Kidney (tissue), 14 donors: ENCODE results near the gene ENAM. TPM values are rescaled to one million over a fixed set of nuclear protein-coding genes. Genes with fewer than 3 reads are reported as not detected.

Experiments
- DNase-seq, 5 donors: peaks; one replicate each; pipeline ENCODE4 v3.0.0-alpha.2; 2013 to 2020
- FAIRE-seq: peaks from 2 replicates; lab custom pipeline; 2012; peaks lifted over from hg19 to GRCh38; lab: Jason Lieb, UNC
- H3K27ac ChIP-seq, 2 donors: one replicate each; pipeline ENCODE4 v1.7.0; 2013; ENCODE audit warnings: low read depth in 2 of 2, low read length in 2 of 2, inconsistent platforms in 1 of 2
- H3K27me3 ChIP-seq: one replicate; pipeline ENCODE4 v1.7.1; 2013; ENCODE audit warnings: low read length, inconsistent platforms; ENCODE audit not compliant: control insufficient read depth, insufficient read depth
- H3K36me3 ChIP-seq, 3 donors: one replicate each; pipeline versions ENCODE4 v1.7.0 to v1.7.1; 2013; ENCODE audit warnings: low read length in 3 of 3, control low read depth in 1 of 3, inconsistent platforms in 1 of 3; ENCODE audit not compliant: insufficient read depth in 3 of 3, control insufficient read depth in 2 of 3
- H3K4me1 ChIP-seq, 3 donors: one replicate each; pipeline versions ENCODE4 v1.7.0 to v1.7.1; 2013; ENCODE audit warnings: low read length in 3 of 3, inconsistent platforms in 1 of 3, low read depth in 1 of 3; ENCODE audit not compliant: control insufficient read depth in 2 of 3, insufficient read depth in 2 of 3
- H3K4me3 ChIP-seq, 3 donors: one replicate each; pipeline versions ENCODE4 v1.7.0 to v1.8.1; 2013; ENCODE audit warnings: low read length in 3 of 3, control low read depth in 1 of 3, inconsistent platforms in 1 of 3
- H3K9ac ChIP-seq, 3 donors: one replicate each; pipeline versions ENCODE4 v1.7.0 to v1.7.1; 2013; ENCODE audit warnings: low read length in 3 of 3, control low read depth in 1 of 3, inconsistent platforms in 1 of 3
- H3K9me3 ChIP-seq, 3 donors: one replicate each; pipeline versions ENCODE4 v1.7.0 to v1.7.1; 2013; ENCODE audit warnings: low read length in 3 of 3, control low read depth in 1 of 3, inconsistent platforms in 1 of 3; ENCODE audit not compliant: control insufficient read depth in 2 of 3, insufficient read depth in 1 of 3
- intact Hi-C: fragments of 100-400 bp; cut with DNase I; formaldehyde crosslinking; loops from one replicate; pipeline ENCODE4 v1.11.1; 2022
- polyA plus RNA-seq: library from polyadenylated mRNA; stranded (reverse); fragments of 350-450 nt; fragmentation: Illumina TruSeq; extraction: RNeasy Lipid Tissue Mini Kit (QIAGEN cat#74804); gene quantifications from one replicate; pipeline ENCODE4 v1.2.3, GENCODE V29; 2014; ENCODE audit warnings: low read depth, low replicate concordance; ENCODE audit not compliant: insufficient read depth
- total RNA-seq: library from RNA; stranded (reverse); fragmentation: NEBNext Ultra II Directional; extraction: Animal tissue kit (Norgen Biotek cat#: 25700); gene quantifications from one replicate; pipeline ENCODE4 v1.2.1, GENCODE V29; 2021
- TF ChIP-seq, protein P1 (sequence below): IDR thresholded peaks from 3 replicates; pipeline ENCODE4 v1.5.1; 2012; ENCODE audit warnings: mild to moderate bottlenecking, moderate library complexity, borderline replicate concordance; ENCODE audit not compliant: insufficient read depth; ENCODE audit errors: extremely low read depth
- donor health status: control.
- donor health status: control.
- donor health status: control.
- donor health status: control.
- donor health status: control.
- donor health status: DM: yes; HTN: yes; CAD: no.
- donor health status: Normal renal cell carcinoma (clear cell type).

The ENAM gene
- total and polyA plus RNA-seq, 2 donors from 2014 or later: 3.9 to 6.7 TPM

DNA sequence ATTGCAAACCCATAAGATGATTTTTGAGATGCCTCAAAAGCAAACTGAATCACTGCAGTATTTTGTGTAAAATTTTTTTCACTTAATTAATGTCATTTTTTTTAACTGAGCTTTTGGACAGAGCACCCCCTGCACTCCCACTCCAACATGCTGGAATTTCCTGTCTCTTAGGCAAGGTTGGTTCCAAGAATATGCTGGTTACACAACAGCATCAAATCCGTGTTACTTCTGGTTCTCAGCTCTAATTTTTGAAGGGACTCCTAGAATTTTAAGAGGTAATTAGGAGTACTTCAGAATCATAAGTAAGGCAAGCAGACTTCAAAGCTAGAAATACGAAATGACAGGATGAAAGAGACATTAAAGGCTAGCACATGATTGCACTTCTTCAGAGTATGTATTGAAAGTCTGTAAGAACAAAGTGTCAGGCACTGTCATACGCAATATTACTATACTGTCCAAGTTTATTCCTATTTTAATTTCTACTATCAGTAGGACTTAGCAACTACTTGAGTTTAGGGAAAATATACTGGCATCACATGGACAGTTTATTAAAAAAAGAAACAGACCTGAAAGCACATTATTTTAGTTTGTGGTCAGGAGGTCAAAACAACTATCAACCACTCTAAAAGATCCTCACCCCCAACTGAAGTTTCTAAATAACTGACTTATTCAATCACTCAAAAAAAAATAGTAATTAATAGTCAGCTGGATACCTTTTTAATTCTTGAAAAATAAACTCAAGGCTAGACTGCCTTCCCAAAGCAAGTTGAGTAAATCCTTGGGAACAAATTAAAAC lies 39.4 kb downstream of the ENAM start:
- H3K27me3 ChIP-seq: no peaks in the 10 kb centered on the region
- H3K9ac ChIP-seq: no peak overlapping the region
- TF ChIP-seq, protein P1, sequence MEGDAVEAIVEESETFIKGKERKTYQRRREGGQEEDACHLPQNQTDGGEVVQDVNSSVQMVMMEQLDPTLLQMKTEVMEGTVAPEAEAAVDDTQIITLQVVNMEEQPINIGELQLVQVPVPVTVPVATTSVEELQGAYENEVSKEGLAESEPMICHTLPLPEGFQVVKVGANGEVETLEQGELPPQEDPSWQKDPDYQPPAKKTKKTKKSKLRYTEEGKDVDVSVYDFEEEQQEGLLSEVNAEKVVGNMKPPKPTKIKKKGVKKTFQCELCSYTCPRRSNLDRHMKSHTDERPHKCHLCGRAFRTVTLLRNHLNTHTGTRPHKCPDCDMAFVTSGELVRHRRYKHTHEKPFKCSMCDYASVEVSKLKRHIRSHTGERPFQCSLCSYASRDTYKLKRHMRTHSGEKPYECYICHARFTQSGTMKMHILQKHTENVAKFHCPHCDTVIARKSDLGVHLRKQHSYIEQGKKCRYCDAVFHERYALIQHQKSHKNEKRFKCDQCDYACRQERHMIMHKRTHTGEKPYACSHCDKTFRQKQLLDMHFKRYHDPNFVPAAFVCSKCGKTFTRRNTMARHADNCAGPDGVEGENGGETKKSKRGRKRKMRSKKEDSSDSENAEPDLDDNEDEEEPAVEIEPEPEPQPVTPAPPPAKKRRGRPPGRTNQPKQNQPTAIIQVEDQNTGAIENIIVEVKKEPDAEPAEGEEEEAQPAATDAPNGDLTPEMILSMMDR: no peak
- H3K4me1 ChIP-seq: peaks cover 0 to 10% (median 0%) of the 10 kb centered on the region in 3 donors
- FAIRE-seq (no peak), DNase-seq (no peak)
- no peak overlapping the region for H3K27ac ChIP-seq
- intact Hi-C loops: no loop called here
- no peaks in the 10 kb centered on the region for H3K9me3 ChIP-seq
- H3K4me3 ChIP-seq: no peak overlapping the region
- no peaks in the 10 kb centered on the region for H3K36me3 ChIP-seq

DNA sequence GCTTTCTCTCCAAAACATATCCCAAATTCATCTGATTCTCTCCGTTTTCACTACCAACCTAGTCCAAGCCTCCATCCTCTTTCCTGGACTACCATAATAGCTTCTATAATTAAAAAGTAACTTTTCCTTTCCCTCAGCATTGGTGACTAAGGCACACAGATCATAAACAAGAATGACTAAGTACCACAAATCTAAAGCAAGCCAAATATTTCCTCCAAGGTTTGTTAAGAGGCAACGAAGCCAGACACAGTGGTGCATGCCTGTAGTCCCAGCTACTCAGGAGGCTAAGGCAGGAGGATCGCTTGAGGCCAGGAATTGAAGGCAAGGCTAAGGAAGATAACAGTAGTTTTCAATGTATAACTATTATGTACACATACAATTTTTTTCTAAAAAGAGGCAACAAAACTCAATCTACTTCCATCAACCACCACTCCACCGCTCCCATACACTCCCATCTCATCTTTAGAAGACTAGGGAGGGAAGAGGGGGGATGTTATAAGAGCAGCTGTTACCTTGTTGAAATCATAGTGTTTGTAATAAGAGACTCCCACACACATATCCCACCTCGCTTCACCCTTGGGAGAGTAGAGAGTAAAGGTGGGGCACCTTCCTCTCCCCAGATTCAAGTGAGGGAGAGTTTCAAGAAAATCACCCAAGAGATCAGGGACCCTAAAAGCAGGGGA lies 41.9 kb downstream of the ENAM start:
- TF ChIP-seq, protein P1: no peak
- Histone ChIP-seq H3K36me3 (no peaks in the 10 kb centered on the region), H3K27ac (no peak overlapping the region), H3K9ac (no peak overlapping the region), H3K27me3 (no peaks in the 10 kb centered on the region), H3K4me1 (peaks cover 0 to 10% (median 0%) of the 10 kb centered on the region in 3 donors), H3K9me3 (no peaks in the 10 kb centered on the region), H3K4me3 (no peak overlapping the region)
- DNase-seq (no peak), FAIRE-seq (no peak)
- intact Hi-C loops: no loop called here

DNA sequence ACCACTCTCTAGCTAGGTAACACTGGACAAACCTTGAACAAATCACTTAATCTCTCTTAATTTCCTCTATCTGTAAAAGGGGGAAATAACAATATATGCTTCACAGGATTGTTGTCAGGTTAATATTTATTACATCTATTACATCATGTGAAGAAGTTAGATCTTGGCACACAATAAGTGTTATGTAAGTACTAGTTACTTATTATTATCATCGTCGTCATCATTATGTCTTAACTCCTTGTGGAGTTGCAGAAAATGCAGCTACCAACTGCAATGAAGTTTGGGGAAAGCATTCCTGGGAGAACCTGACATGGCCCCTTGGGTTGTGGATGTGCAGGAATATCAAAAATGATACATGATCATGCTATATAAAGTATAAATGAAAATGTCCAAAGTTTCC lies 42.5 kb downstream of the ENAM start:
- no peaks in the 10 kb centered on the region for H3K27me3 ChIP-seq
- H3K4me1 ChIP-seq: peaks cover 0 to 10% (median 0%) of the 10 kb centered on the region in 3 donors
- TF ChIP-seq, protein P1: no peak
- no peak overlapping the region for H3K4me3 ChIP-seq
- FAIRE-seq: no peak
- H3K9me3 ChIP-seq: no peaks in the 10 kb centered on the region
- H3K9ac ChIP-seq: no peak overlapping the region
- no peaks in the 10 kb centered on the region for H3K36me3 ChIP-seq
- DNase-seq: no peak
- intact Hi-C loops: no loop called here
- H3K27ac ChIP-seq: no peak overlapping the region
